OCI-LY1 (cell line): ENCODE data around the gene IDI1.

Experiments
- H2AFZ ChIP-seq: fragments of 200-600 bp; sonication (generic), shearing (Covaris generic); 2 replicates; pipeline ENCODE4 v1.6.0; 2014; ENCODE audit warnings: antibody characterized with exemption, mild to moderate bottlenecking, low read length
- H3F3A ChIP-seq: fragments of 200-600 bp; sonication (generic), shearing (Covaris generic); 2 replicates; pipeline ENCODE4 v1.6.0; 2014; ENCODE audit warnings: mild to moderate bottlenecking, antibody characterized with exemption, low read length, moderate library complexity; ENCODE audit not compliant: insufficient read depth
- H3K27ac ChIP-seq: fragments of 200-600 bp; sonication (generic); 2 replicates; pipeline ENCODE4 v1.5.1; 2014; ENCODE audit warnings: low read length, mixed run types, mild to moderate bottlenecking, low read depth; ENCODE audit not compliant: poor library complexity, severe bottlenecking
- H3K27me3 ChIP-seq: fragments of 200-600 bp; sonication (generic); 2 replicates; pipeline ENCODE4 v1.6.0; 2014; ENCODE audit warnings: antibody characterized with exemption, mild to moderate bottlenecking, low read length, moderate library complexity; ENCODE audit not compliant: insufficient read depth
- H3K36me3 ChIP-seq: fragments of 200-600 bp; sonication (generic); 2 replicates; pipeline ENCODE4 v1.6.1; 2014; ENCODE audit warnings: mild to moderate bottlenecking, antibody characterized with exemption, low read length, moderate library complexity, mixed read lengths; ENCODE audit not compliant: insufficient read depth
- H3K4me1 ChIP-seq: fragments of 200-600 bp; sonication (generic); 2 replicates; pipeline ENCODE4 v1.5.1; 2014; ENCODE audit warnings: mild to moderate bottlenecking, low read length, moderate library complexity; ENCODE audit not compliant: insufficient read depth, severe bottlenecking
- H3K4me2 ChIP-seq: fragments of 200-600 bp; sonication (generic), shearing (Covaris generic); 2 replicates; pipeline ENCODE4 v1.6.1; 2014; ENCODE audit warnings: low read length
- H3K4me3 ChIP-seq: fragments of 200-600 bp; sonication (generic); 2 replicates; pipeline ENCODE4 v1.5.1; 2014; ENCODE audit warnings: low read length, low read depth, mild to moderate bottlenecking, mixed read lengths; ENCODE audit not compliant: poor library complexity, severe bottlenecking
- H3K79me2 ChIP-seq: fragments of 200-600 bp; shearing (Covaris generic); 2 replicates; pipeline ENCODE4 v1.6.1; 2016; ENCODE audit warnings: mixed run types, low read length, mixed read lengths; ENCODE audit not compliant: insufficient read depth
- H3K9ac ChIP-seq: fragments of 200-600 bp; sonication (generic), shearing (Covaris generic); 2 replicates; pipeline ENCODE4 v1.6.1; 2014; ENCODE audit warnings: mild to moderate bottlenecking, low read length, mixed read lengths
- H3K9me2 ChIP-seq: fragments of 200-600 bp; sonication (generic), shearing (Covaris generic); 2 replicates; pipeline ENCODE4 v1.6.1; 2014; ENCODE audit warnings: low read depth, mild to moderate bottlenecking, low read length, mixed read lengths
- H3K9me3 ChIP-seq: fragments of 200-600 bp; shearing (Covaris generic); 2 replicates; pipeline ENCODE4 v1.6.1; 2014; ENCODE audit warnings: low read length, mixed read lengths
- H4K20me1 ChIP-seq: fragments of 200-600 bp; sonication (generic), shearing (Covaris generic); 2 replicates; pipeline ENCODE4 v1.6.0; 2016; ENCODE audit warnings: mild to moderate bottlenecking, low read length; ENCODE audit not compliant: insufficient read depth
- CTCF ChIP-seq: fragments of 200-600 bp; sonication (generic), shearing (Covaris generic); IDR thresholded peaks from 2 replicates; pipeline ENCODE4 v1.5.1; 2017; ENCODE audit warnings: mild to moderate bottlenecking, antibody characterized with exemption, low read length, moderate library complexity, mixed read lengths
- EZH2 ChIP-seq: fragments of 200-600 bp; sonication (generic), shearing (Covaris generic); IDR thresholded peaks from 2 replicates; pipeline ENCODE4 v1.8.0; 2017; ENCODE audit warnings: borderline replicate concordance, mixed run types, mild to moderate bottlenecking, antibody characterized with exemption, low read length, moderate library complexity, mixed read lengths

The IDI1 gene

DNA sequence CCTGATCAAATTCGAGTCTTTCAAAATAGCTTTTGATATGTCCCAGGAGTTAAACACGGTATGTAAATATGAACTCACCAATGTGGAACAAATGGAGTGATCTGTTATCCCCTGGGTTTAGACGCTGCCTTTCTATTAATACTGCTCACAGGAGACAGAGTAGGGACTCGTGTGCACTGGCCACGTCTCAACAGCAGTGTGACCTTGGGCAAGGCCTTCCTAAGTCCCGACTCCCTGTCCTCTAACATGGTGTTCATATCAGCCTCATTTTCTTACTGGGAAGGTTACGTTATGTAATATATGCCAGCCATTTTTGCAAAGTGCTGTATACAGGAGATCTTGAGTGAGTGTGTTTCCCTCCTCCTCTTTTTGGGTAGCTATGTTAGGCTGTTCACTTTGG lies 9.1 kb upstream of the IDI1 start:
- Histone ChIP-seq H3K9me3 (no peaks in the 10 kb centered on the region), H3K4me2 (peak overlapping the region; percentile 78), H3K27me3 (no peaks in the 10 kb centered on the region), H3K9ac (peak overlapping the region; percentile 95), H2AFZ (no peak overlapping the region), H4K20me1 (no peaks in the 10 kb centered on the region), H3F3A (no peaks in the 10 kb centered on the region; the same call in 1 of the 2 replicates), H3K9me2 (no peaks in the 10 kb centered on the region), H3K4me1 (peaks cover 47% of the 10 kb centered on the region), H3K4me3 (peak overlapping the region; percentile 91), H3K27ac (no peak overlapping the region), H3K79me2 (peaks cover 60% of the 10 kb centered on the region), H3K36me3 (peaks cover 44% of the 10 kb centered on the region)
- TF ChIP-seq CTCF: no peak
- no peak for TF ChIP-seq EZH2

- Histone ChIP-seq H3K36me3 (peaks cover 50% of the 10 kb centered on the region), H3K9ac (peak overlapping the region; percentile 95), H3K27me3 (no peaks in the 10 kb centered on the region), H3K9me2 (no peaks in the 10 kb centered on the region), H3K9me3 (no peaks in the 10 kb centered on the region), H3F3A (no peaks in the 10 kb centered on the region; the same call in 1 of the 2 replicates), H4K20me1 (no peaks in the 10 kb centered on the region), H3K4me1 (peaks cover 42% of the 10 kb centered on the region), H3K4me3 (peak overlapping the region; percentile 91), H3K79me2 (peaks cover 59% of the 10 kb centered on the region), H2AFZ (no peak overlapping the region), H3K27ac (no peak overlapping the region), H3K4me2 (peak overlapping the region; percentile 78)
- no peak for TF ChIP-seq EZH2
- no peak for TF ChIP-seq CTCF
These were observed 8.3 kb upstream of the IDI1 start for GRCh38 chr10:1057106-1057657.

DNA sequence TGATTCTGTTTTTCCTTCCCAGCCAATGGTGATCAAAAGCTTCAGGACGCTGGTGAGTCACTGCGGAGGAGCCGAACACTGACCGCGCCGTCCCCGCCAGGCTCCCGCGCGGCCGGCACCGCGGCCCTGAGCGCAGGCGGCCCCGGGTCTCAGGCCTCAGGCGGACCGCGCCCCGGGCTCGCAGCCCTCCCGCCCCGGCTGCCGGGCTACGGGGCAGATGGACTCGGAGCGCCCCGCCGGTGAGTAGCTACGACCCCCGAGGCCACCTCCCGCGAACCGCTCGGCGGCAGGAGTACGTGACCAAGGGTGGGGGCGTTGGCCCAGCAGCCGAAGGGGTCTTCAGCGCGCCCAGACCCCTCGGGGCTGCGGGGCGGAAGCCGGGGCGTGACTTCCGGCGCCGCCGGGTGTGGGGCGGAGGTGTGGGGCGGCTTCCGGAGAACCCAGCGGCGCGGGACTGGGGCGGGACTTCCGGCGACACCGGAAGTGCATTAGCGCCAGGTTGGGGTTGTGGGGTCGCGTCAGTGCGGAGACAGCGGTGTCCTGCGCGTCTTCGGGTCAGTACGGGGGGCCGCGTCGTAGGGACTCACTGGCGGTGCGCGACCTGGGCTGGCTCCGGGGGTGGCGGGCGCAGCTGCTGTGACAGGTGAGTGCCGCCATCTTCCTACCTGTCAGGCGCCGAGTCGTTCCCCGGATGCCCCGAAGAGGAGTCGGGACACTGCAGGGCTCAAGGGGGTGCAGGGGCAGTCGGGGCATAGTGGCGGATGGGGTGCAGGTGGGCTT lies 7.6 kb upstream of the IDI1 start, which contains the start of gene WDR37:
Gene WDR37, plus strand, starts transcription at position 60 of the 780 bp plus-strand sequence. CDS start 15,771 bp downstream, outside the sequence.
- Histone ChIP-seq H3K27me3 (no peaks in the 10 kb centered on the region), H3K4me3 (peak within 1 kb of the TSS; percentile 91), H3K27ac (peak within 1 kb of the TSS; percentile 85), H3K36me3 (peaks cover 56% of the 10 kb centered on the region), H3K9me3 (no peaks in the 10 kb centered on the region), H3K4me1 (peaks cover 37% of the 10 kb centered on the region), H3F3A (no peaks in the 10 kb centered on the region; the same call in 1 of the 2 replicates), H2AFZ (no peak within 1 kb of the TSS), H3K9ac (peak within 1 kb of the TSS; percentile 95), H3K9me2 (no peaks in the 10 kb centered on the region), H4K20me1 (no peaks in the 10 kb centered on the region), H3K4me2 (peak within 1 kb of the TSS; percentile 78), H3K79me2 (peaks cover 53% of the 10 kb centered on the region)
- no peak for TF ChIP-seq EZH2
- no peak for TF ChIP-seq CTCF
